ENCODE measurements around the gene LRRC36. TPM values are rescaled to one million over a fixed set of nuclear protein-coding genes. Genes with fewer than 3 reads are reported as not detected.
A peak's percentile ranks its signal among the peaks of the same experiment; 100 is the strongest.

The LRRC36 gene
- total and polyA plus RNA-seq, 2 experiments from 2014 or later = 1.2 TPM; not detected in 1

- TF ChIP-seq JUNB (IDR thresholded peaks at IDR 0.05; ENCODE audit: unreplicated experiment) (no peak), CREB1 (CRISPR knock-in tag; IDR thresholded peaks at IDR 0.05; ENCODE audit: low read depth) (no peak), STAT1 (IDR thresholded peaks at IDR 0.05; ENCODE audit: unreplicated experiment) (no peak), EZH2phosphoT487 (IDR thresholded peaks at IDR 0.05; ENCODE audit: unreplicated experiment) (no peak), CTCF (conservative IDR thresholded peaks at IDR 0.05; ENCODE audit: low read depth in 2 of 2) (no peak), ZNF114 (CRISPR knock-in tag; IDR thresholded peaks at IDR 0.05) (no peak), ETS1 (IDR thresholded peaks at IDR 0.05) (no peak), NANOG (IDR thresholded peaks at IDR 0.05; ENCODE audit: borderline replicate concordance) (no peak), REST (IDR thresholded peaks at IDR 0.05; ENCODE audit: unreplicated experiment) (no peak), EZH2 (IDR thresholded peaks at IDR 0.05; ENCODE audit: low read depth, unreplicated experiment) (no peak), POLR2AphosphoS5 (IDR thresholded peaks at IDR 0.05; ENCODE audit: low read depth) (no peak), ZNF462 (CRISPR knock-in tag; IDR thresholded peaks at IDR 0.05) (no peak)
- Mint-ChIP-seq H3K4me1 (peaks cover 67% of the 10 kb centered on the region), H3K27me3 (ENCODE audit: insufficient read depth, low read depth, poor library complexity) (peaks cover 38% of the 10 kb centered on the region), H3K9me3 (peaks cover 3% of the 10 kb centered on the region; the same call in 2 of the 3 replicates), H3K27ac (peak overlapping the region; percentile 91), H3K36me3 (ENCODE audit: low read depth) (peaks cover 7% of the 10 kb centered on the region; the same call in 2 of the 3 replicates), H3K4me3 (peak overlapping the region; percentile 58)
- no peak overlapping the region for H2AFZ ChIP-seq
- H3K27me3 ChIP-seq (ENCODE audit: insufficient read depth) = peaks cover 9% of the 10 kb centered on the region; the same call in 1 of the 2 replicates
- H3K4me3 ChIP-seq = peak overlapping the region; percentile 42
- H3K9me2 ChIP-seq (ENCODE audit: insufficient read depth) = no peaks in the 10 kb centered on the region
- ATAC-seq = no peak
- DNase-seq (ENCODE audit: low spot score) = no peak
- no peaks in the 10 kb centered on the region for H3K79me2 ChIP-seq (replicated peaks; ENCODE audit: insufficient read depth)
- H4K20me1 ChIP-seq (replicated peaks; ENCODE audit: insufficient read depth) = no peaks in the 10 kb centered on the region
- H3K4me1 ChIP-seq (ENCODE audit: insufficient read depth) = peaks cover 58% of the 10 kb centered on the region
- peak overlapping the region; percentile 76 for H3K4me2 ChIP-seq
- H3F3A ChIP-seq (replicated peaks; ENCODE audit: low read depth) = peaks cover 12% of the 10 kb centered on the region; the same call in 1 of the 2 replicates
- no peaks in the 10 kb centered on the region for H3K36me3 ChIP-seq (ENCODE audit: insufficient read depth)
- H3K27ac ChIP-seq (ENCODE audit: low read depth) = peak overlapping the region; percentile 97
Observed at GRCh38 chr16:67424261-67424615, 97.6 kb downstream of the LRRC36 start.
